HEK293T (cell line): Measurements from ENCODE around the gene DNAAF9.

Experiments
- ARNT ChIP-seq: fragments of 450-650 bp; IDR thresholded peaks from 2 replicates; pipeline ENCODE4 v1.6.1; 2017; ENCODE audit warnings: mild to moderate bottlenecking
- CTBP1 ChIP-seq: fragments of 450-650 bp; IDR thresholded peaks from 2 replicates; pipeline ENCODE4 v1.6.1; 2016; ENCODE audit warnings: borderline replicate concordance
- ELF4 ChIP-seq: fragments of 450-650 bp; IDR thresholded peaks from 2 replicates; pipeline ENCODE4 v1.6.1; 2017; ENCODE audit warnings: antibody characterized with exemption
- FOXA1 ChIP-seq: fragments of 450-650 bp; IDR thresholded peaks from 2 replicates; pipeline ENCODE4 v1.6.1; 2016; ENCODE audit warnings: mild to moderate bottlenecking
- FOXK2 ChIP-seq: fragments of 450-650 bp; IDR thresholded peaks from 2 replicates; pipeline ENCODE4 v1.6.1; 2016; ENCODE audit warnings: mild to moderate bottlenecking
- FOXM1 ChIP-seq: fragments of 450-650 bp; IDR thresholded peaks from 2 replicates; pipeline ENCODE4 v1.6.1; 2017; ENCODE audit warnings: mild to moderate bottlenecking, borderline replicate concordance
- HDGF ChIP-seq: fragments of 450-650 bp; IDR thresholded peaks from 2 replicates; pipeline ENCODE4 v1.6.1; 2017; ENCODE audit warnings: antibody characterized with exemption, borderline replicate concordance
- LEF1 ChIP-seq: fragments of 450-650 bp; IDR thresholded peaks from 2 replicates; pipeline ENCODE4 v1.6.1; 2017; ENCODE audit warnings: mild to moderate bottlenecking, borderline replicate concordance
- NFRKB ChIP-seq: fragments of 450-650 bp; IDR thresholded peaks from 2 replicates; pipeline ENCODE4 v1.6.1; 2016; ENCODE audit warnings: mild to moderate bottlenecking, moderate library complexity
- SP1 ChIP-seq: fragments of 450-650 bp; IDR thresholded peaks from 2 replicates; pipeline ENCODE4 v1.6.1; 2017
- SUZ12 ChIP-seq: fragments of 450-650 bp; IDR thresholded peaks from 2 replicates; pipeline ENCODE4 v1.6.1; 2016; ENCODE audit warnings: mild to moderate bottlenecking
- TARDBP ChIP-seq: fragments of 450-650 bp; IDR thresholded peaks from 2 replicates; pipeline ENCODE4 v1.6.1; 2016
- ZNF384 ChIP-seq: fragments of 450-650 bp; IDR thresholded peaks from 2 replicates; pipeline ENCODE4 v1.6.1; 2016
- TF ChIP-seq, protein P1 (sequence below): fragments of 450-650 bp; IDR thresholded peaks from 2 replicates; pipeline ENCODE4 v1.6.1; 2016

DNA sequence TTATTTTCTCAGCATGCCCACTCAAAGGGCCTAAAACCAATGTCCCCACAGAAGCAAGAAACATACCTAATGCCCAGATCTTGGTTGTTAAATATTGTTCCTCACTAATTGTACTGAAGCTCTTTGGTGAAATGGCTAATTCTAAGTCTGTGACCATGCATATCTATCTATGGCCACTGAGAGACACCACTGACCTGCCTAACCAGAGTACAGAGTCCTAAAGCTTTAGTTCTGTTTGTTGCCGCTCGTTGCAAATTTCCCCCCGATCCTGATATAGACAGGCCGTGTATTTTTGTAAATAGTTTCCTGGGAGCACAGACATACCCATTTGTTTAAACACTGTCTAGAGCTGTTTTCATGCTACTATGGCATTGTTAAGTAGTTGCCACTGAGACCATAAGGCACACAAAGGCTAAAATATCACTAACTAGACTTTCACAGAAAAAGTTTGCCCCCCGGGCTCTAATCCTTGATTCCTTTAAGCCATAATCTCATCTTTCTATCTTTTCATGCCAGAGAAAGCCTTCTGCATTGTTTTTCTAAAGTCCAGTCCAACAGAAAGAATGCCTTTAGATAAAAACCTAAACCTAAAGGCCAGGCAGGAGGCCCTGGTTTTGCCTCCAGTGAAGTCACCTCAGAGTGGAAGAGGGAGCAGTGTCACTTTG lies 48.7 kb downstream of the DNAAF9 start:
- TF ChIP-seq TARDBP (no peak), ELF4 (no peak), SUZ12 (no peak), SP1 (no peak), CTBP1 (no peak), FOXK2 (no peak), ARNT (no peak), HDGF (no peak), NFRKB (no peak), LEF1 (no peak), FOXM1 (no peak), FOXA1 (no peak), ZNF384 (no peak)
- TF ChIP-seq, protein P1, sequence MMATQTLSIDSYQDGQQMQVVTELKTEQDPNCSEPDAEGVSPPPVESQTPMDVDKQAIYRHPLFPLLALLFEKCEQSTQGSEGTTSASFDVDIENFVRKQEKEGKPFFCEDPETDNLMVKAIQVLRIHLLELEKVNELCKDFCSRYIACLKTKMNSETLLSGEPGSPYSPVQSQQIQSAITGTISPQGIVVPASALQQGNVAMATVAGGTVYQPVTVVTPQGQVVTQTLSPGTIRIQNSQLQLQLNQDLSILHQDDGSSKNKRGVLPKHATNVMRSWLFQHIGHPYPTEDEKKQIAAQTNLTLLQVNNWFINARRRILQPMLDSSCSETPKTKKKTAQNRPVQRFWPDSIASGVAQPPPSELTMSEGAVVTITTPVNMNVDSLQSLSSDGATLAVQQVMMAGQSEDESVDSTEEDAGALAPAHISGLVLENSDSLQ = no peak
